Measurements from ENCODE around the gene FN1. TPM values are rescaled to one million over a fixed set of nuclear protein-coding genes. Genes with fewer than 3 reads are reported as not detected.

FN1 gene
- polyA plus RNA-seq, 10 donors = 435 to 966 (median 608) TPM

DNA sequence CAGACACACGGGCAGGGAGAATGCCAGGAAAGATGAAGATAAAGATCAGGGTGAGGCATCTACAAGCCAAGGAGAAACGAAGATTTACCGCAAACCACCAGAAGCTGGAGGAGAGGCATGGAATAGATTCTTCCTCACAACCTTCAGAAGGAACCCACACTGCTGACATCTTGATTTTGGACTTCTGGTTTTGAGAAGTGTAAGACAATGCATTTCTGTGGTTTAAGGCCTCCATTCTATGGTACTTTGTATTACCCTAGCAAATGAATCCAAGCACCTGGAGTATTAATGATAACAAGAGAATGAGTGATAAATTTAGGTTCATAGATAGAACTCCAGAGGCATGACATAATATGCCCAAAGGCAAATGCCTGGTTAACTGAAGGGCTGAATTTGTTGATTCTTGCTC, 11.8 kb upstream of the FN1 start:
- no peak for DNase-seq

DNA sequence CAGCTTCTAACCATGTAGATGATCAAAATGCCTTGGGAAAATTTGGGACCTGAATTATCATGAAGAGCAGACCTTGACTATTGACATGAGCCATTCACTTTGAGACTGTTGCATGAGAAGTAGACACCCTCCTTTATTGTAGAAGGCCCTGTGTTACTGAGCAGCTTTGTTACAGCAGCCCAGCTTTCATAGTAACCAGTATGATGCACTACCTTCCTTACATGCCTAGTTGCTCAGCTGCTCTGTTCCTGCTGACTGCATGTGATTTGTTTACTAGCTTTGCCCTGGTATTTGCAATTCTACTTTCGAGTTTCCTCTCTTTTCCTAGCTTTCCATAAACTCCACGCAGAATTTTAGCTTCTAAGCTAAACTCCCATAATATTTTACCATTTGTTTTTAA, 11.2 kb upstream of the FN1 start:
- no peak for DNase-seq

DNA sequence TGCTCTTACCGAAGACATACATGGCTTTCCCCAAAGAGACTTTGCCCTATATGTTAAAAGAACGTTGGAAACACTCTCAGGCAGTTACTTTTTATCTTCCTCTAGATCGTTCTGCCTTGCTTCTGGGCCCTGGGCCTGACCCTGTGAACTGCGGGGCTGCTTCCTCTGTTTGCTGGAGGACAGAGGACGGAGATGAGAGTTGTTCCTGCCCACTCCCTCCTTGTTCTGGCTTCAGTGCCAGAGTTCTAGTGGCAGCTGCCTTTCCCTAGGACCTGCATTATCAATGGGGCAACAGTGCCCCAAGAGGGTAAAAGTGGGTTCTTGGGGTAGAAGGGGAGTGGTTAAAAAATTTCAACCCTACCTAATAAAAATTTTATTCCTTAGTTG, 6.5 kb upstream of the FN1 start:
- no peak for DNase-seq

DNA sequence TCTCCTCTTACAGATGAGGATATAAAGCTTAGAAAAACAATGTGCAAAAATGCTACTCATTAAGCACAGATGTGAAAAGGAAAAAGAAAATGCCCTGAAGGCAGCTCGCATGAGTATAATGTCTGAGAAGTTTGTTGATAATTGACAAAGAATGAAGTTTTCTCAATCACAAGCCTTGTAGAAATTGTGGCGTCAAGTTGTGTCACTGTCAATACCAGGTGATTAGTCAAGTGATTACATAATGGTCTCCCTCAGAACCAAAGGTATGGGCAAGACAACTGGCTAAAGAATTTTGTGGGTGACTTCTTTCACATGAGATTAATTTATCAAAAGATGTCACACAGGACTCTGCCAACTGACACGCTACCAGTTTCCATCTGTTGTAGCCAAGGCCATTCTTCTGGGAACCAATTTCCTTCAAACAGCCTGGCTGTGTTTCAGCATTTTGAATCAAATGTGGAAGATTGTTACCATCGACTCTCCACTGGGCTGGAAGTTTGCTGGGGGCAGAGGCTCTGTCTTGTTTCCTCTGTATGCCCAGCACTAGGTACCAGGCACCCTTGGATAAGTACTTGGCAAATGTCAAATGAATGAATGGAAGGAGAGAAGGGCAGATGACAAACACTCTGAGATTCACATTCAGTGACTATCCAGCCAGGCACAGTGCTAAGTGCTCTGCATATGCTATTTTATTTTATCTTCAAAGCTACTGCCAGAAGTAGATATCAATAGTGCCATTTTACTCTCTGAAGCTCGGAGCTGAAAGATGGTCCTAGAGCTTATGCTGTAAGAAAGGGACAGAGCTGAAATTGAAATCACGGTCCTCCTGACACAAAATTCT, 5.9 kb upstream of the FN1 start:
- no peak for DNase-seq

- DNase-seq = no peak
Observed at GRCh38 chr2:215439980-215440512, 4.2 kb upstream of the FN1 start.

DNA sequence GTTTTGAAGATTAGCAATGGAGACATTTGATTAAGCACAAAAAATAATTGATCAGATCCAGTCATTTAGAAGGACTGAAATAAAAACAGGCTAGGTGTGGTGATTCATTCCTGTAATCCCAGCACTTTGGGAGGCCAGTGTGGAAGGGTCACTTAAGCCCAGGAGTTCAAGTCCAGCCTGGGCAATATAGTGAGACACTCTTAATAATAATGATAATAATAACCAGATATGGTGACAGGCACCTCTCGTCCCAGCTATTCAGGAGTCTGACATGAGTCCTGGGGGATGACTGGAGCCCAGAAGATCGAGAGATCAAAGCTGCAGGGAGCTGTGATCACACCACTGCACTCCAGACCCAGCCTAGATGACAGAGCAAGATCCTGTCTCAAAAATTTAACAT, 3.5 kb upstream of the FN1 start:
- no peak for DNase-seq

- peak in 2 of 3 donors; percentile 33 to 46 for DNase-seq
Observed at GRCh38 chr2:215437614-215438013, 1.7 kb upstream of the FN1 start.

DNA sequence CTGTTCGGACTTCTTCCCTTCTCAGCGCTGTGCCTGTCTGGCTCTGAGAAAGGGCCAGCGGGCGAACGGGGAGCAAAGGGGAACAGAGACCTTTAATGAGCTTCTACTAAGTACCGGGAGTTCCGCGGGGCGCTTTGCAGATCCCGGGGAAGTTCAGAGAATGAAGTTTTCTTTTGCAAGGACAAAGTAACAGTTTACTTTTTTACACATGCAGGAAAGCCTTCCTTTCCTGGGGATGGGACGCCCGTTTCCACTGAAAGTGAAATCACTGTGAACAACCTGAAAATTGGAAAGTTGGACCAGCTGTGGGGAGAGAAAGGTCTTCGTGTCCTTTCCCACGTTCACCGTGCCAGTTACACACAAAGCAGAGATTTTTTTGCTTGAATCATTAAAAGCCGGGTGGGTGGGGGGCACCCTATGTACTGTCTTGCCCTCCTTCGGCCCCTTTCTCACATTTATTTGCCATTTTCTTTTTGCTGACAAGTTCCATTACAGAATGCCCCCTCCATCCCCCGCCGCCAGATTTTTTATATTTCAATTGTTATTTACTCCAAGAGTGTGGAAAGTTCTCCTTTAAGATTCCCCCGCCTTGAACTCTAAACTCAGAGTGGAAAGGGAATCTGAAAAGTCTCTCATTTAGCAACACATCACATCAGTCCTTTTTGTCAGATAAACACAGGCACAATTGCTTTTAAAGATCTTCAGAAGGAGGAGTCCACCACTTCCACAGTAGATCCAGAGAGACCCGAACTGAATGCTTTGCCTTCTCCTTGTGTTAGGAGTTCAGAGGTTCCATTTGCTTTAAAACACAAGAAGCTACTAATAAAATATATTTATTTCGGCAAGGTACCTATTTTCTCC, 1.1 kb upstream of the FN1 start:
- peak; percentile 38 to 78 (median 51) for DNase-seq

DNA sequence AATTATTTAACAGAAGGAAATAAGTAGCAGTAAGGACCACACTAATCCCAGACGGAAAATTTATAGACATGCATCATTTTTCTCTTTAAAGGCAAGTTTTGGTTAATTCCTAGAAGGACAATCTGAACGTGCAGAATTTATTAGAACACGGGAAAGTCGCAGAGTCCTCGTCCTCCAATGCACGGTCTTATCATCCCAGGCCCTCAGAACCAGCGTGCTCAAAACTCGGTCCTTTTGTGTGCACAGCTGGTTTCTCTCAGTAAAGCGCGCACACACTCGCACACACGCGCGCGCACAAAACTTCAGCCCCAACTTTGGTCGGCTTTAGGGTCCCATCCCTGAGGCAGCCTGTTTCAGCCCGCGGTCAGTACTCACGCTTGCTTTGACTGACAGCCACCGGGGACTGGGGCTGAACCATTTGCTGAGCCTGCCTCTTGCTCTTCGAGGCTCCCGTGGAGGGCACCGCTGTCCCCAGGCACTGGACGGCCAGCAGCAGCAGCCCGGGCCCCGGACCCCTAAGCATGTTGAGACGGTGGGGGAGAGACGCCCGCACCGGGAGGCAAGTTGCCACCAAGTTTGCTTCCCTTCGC, 493 bp downstream of the FN1 start:
- peak; percentile 39 to 90 (median 54) for DNase-seq

DNA sequence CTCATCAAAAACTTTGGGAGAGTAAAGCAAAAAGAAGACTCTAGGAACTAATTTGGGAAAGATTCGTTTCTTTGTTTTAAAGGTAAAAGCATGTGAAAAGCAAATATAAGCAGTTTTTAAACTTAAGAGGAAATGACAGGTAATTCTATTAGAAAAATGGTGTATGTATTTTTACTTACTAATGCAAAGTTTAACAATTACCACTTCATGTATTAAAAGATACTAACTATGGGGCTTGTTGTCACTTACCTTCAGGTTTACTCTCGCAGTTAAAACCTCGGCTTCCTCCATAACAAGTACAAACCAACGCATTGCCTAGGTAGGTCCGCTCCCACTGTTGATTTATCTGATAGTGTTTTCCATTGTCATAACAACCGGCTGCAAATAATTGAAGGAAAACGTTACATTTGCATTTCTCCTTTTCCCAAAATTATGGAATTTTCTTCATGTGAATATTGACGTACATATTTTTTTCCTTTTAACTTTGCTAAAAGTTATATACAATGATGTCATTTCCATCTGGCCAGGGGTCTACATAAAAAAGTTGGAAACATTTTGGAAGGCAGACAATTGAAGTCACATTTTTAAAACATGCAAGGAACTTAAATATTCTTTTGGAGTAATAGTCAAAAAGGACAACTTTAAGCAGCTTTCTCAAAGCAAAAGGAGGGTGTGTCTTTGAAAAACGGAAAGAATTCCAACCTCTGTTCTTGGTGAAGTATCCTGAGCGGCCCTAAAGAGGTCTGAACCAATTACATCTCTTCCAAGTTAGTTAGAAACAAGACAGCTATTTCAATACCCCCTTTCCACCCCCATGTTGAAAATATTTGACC, 1.2 kb downstream of the FN1 start:
- peak in 1 of 3 donors; percentile 76 for DNase-seq

DNA sequence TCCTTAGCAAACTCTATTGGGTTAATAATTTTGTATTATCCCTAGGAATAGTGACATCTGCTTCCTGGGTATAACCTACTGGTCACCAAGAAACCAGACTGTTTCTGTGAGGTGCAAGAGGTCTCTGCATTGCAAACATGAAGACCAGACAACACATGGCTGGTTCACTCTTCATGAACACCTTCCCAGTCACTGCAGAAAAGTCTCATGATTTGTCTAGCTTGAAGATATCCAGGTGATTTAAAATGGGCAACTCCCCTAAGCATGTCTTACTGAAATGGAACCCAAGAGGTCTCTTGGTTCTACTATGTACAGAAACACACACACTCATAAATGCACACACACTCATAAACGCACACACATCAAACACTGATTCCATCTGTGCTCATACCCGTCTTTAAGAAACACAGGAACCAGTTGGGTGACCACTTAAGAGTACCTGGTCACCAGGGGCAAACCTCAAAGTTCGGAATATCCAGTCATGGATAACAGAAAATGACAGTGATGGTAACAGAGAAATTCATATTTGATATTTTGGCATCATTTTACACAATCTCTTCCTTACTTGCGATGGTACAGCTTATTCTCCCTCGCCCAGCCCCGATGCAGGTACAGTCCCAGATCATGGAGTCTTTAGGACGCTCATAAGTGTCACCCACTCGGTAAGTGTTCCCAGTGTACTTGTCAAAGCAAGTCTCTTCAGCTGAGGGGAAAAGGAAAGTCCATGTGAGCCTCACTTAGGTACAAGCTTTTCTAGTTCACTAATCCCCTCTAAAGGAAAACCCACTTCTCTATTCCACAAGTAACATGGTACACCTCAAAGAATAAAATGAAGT, 2.9 kb downstream of the FN1 start:
- DNase-seq = no peak

DNA sequence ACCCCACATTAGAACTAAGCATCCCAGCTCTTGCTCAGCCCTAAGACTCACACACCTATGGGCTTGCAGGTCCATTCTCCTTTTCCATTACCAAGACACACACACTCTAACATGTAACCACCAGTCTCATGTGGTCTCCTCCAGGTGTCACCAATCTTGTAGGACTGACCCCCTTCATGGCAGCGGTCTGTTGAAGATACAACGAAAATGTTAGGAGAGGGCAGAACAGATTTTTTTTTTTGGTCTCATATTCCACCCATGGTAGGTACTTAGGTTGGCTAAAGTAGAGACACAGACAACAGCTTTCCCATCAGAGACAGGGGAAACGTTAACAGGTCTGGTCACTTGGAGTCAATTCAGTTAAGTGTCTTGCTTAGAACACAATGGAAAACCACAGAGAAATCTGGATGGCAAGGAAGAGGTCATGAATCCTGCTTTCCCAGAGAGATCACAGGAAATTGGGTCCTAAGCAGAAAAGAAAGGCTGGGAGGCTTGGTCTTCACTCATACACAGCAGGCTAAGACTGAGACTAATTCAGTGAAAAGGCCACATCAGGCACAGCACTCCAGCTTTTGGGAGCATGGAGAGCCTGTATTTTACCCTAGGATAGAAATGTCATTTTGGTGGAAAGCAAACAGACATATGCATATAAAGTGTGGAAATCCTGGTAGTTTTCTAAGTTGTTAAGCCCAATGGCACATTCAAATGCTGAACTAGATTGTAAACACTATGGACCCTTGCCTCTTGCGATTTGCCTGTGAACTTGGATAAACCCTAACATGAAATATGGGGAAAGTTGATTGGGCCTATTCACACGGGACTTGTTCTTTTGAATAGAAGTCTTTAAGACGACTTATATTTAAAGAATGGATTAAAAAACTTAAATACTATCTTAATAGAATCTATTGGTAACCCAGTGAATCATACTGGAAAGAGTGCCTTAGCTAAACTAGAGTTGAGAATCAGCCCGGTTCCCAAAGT, 3.8 kb downstream of the FN1 start:
- no peak for DNase-seq

DNA sequence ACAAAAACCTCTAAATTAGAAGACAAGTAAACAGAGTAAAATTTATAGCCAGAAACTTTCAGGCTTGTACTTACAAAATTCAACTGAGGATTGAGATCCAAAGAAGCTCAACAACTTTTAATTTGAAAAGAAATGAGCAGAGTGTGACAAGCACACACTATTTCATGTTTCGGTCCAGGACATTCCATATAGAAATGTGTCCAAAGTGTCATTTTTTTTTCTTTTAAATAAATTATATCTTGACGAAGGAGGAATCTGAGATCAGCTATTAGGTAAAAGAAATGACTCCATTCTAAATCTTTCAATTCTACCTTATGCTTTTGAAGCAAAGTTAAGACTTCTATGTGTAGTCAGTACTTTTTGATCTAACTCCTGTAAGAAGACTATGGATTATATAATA, 4.6 kb downstream of the FN1 start:
- no peak for DNase-seq

DNA sequence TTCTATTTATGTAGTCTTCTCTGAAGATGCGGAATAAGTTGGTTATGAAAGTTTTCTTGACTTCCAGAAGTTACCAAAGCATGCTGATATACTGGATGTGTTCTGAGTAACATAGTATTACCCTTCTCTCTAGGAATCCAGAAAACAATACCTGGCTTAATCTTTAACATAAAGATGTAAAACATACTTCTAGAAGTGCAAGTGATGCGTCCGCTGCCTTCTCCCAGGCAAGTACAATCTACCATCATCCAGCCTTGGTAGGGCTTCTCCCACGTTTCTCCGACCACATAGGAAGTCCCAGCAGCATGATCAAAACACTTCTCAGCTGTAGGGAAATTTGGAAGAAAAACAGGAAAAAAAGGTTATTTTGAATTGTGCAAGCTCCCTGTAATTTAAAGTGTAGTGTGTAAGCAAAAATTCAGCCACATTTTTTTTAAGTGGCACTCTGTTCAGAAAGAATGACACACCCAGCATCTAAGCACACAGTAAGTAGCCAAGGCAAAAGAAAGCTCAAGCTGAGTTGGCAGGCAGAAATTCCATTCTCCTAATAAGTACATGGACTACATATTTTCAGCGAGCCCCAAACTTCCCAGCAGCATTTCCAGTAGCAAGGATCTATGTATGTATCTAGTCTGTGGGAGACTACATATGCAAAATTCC, 5.2 kb downstream of the FN1 start:
- peak in 1 of 3 donors; percentile 62 for DNase-seq

- no peak for DNase-seq
Observed at GRCh38 chr2:215429424-215429823, 6.4 kb downstream of the FN1 start.

DNA sequence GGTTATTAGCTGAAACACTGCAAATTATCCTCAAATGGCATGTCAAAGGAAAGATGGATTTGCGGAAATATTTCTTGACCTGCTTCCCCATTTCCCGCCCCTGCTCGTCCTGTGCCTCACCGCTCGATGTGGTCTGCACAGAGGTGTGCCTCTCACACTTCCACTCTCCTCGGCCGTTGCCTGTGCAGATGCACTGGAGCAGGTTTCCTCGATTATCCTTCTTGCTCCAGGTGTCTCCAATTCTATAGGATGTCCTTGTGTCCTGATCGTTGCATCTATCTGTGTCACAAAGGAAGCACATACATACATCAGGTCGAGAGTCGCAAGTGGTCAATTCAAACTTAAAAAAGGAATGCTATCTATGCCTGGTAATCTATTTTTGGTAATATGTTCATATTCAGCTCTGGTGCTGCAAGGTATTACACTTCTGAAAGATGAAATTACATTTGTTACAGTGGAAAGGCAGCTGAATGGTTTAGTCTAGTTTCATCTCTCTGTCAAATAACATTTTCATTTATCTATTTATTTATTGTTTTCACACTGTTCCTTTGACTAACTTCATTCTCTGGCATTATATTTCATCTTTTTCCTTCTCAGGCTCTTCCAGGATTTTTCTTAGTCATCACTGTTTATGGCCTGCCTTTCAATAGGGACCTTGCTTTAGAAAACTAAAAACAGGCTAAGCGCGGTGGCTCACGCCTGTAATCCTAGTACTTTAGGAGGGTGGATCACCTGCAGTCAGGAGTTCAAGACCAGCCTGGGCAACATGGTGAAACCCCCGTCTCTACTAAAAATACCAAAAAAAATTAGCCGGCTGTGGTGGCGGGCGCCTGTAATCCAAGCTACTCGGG, 7.6 kb downstream of the FN1 start:
- no peak for DNase-seq

GRCh38 chr2:215427585-215427984, 8.3 kb downstream of the FN1 start:
- no peak for DNase-seq
